Measurements from ENCODE around the gene ZNF664.

ZNF664 gene

DNA sequence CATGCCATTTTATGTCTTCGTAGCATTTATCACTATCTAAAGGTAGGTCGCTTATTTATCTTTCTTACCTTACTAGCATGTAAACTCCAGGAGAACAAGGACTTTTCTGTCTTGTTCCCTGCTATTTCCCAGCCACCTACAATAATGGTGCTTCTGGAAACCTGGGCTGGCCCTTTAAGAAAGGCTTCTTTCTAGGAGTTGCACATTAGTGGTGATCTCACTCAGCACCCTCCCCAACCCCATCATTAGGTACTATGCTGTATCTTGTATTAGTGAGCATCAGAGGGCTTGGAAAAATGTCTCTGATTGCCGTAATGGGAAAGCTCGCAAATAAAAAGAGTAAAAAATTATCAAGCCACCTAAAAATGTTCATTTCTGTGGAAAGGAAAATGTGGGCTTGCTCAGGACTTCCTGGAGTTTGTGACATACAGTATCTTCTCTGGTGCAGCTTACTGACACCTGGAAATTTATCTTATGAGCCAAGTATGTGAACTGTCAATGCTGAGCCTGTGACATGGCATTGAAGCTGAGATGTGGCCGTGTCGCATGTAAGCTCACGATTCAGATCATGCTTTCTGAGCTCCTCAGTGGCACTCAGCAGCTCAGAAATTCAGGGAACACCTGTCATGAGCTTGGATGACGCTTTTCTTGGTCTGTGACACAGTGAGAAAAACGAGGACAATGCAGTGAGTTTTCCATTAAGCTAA lies 12.8 kb upstream of the ZNF664 start:
- no peak for DNase-seq

GRCh38 chr12:123960856-123961255 lies 12.2 kb upstream of the ZNF664 start:
- DNase-seq: no peak

- DNase-seq: no peak
These were observed 11.2 kb upstream of the ZNF664 start for GRCh38 chr12:123961585-123962345.

GRCh38 chr12:123962513-123962912 lies 10.5 kb upstream of the ZNF664 start:
- no peak for DNase-seq

- no peak for DNase-seq
These were observed 9.2 kb upstream of the ZNF664 start for GRCh38 chr12:123963821-123964220.

- no peak for DNase-seq
These were observed 7.6 kb upstream of the ZNF664 start for GRCh38 chr12:123965382-123965781.

GRCh38 chr12:123966596-123966995 lies 6.4 kb upstream of the ZNF664 start:
- DNase-seq: no peak

GRCh38 chr12:123967121-123967586 lies 5.9 kb upstream of the ZNF664 start:
- DNase-seq: no peak

GRCh38 chr12:123971449-123971769 lies 1.6 kb upstream of the ZNF664 start:
- DNase-seq: no peak

DNA sequence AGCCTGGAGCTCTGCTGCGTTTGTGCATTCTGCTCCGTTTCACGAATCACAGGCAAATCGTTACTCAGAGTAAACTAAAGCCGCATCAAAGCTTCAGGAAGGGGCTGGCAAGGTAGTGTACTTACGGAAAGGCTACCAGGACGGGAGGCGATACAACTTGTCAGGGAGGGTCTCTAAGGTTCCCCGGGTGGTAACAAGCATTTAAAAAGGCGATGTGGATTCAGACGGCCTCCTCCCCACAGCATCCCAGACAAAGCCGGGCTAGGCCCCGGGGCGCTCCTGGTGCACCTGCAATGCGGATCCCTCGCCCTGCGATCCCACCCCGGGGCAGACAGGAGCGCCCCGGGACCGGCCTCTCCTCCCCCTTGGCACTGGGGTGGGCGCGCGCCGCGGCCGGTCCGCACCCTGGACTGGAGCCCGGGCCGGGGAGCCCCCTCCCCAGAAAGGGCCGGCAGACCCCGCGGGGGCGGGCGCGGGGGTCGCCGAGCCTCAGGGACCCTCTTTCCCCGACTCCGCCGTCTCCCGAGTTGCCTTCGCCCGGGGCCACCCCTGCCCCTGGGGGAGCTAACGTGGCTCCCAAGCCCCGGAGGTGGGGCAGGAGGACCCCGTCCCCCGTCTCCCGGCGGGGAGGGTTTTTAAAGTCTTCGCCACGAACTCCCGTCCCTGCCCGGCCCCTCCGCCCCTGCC lies 1.1 kb upstream of the ZNF664 start:
- DNase-seq: no peak

- DNase-seq: peak; percentile 46
These were observed 732 bp downstream of the ZNF664 start for GRCh38 chr12:123973552-123974341.

DNA sequence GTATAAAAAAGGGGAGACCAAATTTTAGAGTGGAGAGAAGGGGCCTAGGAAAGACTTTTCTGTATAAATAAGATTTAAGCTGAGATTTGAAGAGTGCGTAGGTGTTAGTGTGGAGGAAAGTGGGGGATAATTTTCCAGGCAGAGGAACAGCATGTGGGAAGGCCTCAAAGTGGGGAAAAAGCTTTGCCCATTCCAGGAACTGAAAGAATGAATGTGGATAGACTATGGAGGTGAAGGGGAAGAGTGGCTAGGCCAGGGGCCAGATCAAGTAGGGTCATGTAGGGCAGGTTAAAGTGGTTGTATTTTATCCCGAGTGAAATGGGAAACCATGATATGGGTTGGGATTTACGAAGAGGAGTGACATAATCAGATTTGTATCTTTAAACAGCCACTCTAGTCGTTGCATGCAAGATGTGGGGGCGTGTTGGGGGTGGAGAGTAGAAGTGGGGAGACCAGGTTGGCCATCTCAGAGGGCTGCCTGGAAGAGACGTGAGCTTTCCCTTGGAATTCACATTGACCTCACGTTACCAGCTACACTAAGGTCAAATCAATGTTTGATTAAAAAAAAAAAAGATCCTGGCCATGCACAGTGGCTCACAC lies 3.3 kb downstream of the ZNF664 start:
- no peak for DNase-seq

- no peak for DNase-seq
These were observed 6.6 kb downstream of the ZNF664 start for GRCh38 chr12:123979566-123979965.

DNA sequence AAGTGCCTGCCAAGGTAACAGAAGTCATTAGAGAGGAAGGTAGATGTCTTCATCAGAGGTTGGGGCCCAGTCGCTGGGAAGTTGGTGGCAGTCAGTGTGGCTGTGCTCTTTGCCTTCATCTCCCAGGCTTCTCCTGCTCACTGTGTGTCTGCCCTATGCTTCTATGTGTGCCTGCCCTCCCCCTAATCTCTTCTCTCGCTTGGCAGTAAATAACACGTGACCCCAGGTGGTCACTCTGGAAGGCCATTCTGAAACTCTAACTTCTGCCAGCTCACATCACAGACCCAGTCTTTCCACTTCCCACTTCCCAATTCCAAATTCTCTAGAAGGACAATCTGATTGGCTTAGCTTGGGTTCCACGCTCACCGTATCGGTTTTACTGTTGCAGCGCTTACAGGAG lies 9.3 kb downstream of the ZNF664 start:
- DNase-seq: no peak

DNA sequence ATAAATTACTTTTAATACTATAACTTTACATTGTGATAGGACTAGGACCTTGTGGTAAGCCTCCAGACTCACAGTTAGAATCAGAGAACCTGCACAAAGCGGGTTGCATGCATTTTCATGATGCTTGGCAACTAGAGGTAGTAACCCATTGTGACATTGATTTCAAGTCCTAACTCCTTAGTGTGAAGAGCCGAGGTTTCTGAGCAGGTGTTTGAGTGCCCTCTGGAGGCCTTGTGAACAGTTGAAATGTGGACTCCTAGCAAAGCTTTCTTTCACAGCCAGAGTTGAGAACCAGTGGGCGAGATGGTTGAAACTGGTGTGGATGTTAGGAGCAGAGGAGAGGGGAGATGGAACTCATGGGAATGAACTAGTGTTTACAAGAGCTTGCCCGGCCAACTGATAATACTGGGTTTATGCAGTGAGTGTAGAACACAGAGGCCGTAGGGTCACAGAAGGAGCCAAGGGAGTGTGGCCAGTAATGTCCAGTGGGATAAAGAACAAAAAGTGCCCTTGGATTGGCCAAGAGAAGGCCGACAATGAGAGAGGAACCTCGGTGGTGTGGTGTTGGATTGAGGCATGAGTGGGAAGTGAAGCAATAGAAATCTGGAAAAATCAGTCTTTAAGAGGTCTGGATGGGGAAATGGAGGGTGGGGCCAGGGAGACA lies 10.9 kb downstream of the ZNF664 start:
- DNase-seq: peak; percentile 62

DNA sequence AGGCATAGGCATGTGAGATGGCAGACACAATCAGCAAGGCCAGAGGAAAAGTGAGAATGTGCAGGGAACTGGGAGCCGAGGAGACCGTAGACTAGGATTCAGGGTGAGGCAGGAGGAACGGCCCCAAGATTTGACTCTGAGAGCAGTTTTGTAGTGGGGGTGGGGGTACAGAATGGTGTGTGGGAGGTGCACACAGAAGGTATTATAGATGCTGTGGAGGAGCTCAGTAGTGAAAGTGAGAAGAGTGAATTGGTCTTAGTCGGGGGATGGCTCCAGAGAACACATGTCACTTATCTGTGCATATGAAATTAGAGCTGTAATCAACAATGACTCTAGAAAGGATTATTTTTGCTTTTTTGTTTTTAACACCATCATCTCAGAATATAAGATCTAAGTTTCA lies 11.9 kb downstream of the ZNF664 start:
- no peak for DNase-seq

- DNase-seq: no peak
These were observed 13.5 kb downstream of the ZNF664 start for GRCh38 chr12:123986374-123986965.

DNA sequence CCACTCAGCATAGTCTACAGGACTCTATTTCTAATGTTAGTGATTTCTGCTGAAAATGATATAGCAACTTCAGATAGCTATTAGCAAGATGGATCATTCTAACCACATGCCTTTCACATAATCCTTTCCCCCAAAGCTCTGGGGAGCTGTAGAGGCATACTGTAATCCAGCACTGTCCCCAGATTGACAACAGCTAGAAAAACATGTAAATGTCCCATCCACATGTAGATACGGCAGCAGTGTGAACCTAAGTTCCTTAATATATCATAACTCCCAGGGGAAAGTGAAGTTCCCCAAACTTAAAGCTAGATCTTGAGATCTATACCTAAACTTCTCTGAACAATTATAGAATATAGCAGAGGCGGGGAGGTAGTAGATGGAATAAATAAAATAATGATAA lies 14.0 kb downstream of the ZNF664 start:
- no peak for DNase-seq

GRCh38 chr12:123989168-123989567 lies 16.2 kb downstream of the ZNF664 start:
- DNase-seq: no peak

- no peak for DNase-seq
These were observed 16.7 kb downstream of the ZNF664 start for GRCh38 chr12:123989753-123990152.

GRCh38 chr12:123990511-123990910 lies 17.5 kb downstream of the ZNF664 start:
- DNase-seq: no peak
